ENCODE measurements around the gene CEP170B.

Gene CEP170B

GRCh38 chr14:104868060-104868740 lies 3.1 kb downstream of the CEP170B start:
- DNase-seq = no peak

- no peak for DNase-seq
Observed at GRCh38 chr14:104868811-104869572, 3.9 kb downstream of the CEP170B start.

- DNase-seq = no peak
Observed at GRCh38 chr14:104869669-104870367, 4.8 kb downstream of the CEP170B start.

- no peak for DNase-seq
Observed at GRCh38 chr14:104870368-104871144, 5.5 kb downstream of the CEP170B start.

GRCh38 chr14:104871145-104871655 lies 6.1 kb downstream of the CEP170B start:
- DNase-seq = no peak

- DNase-seq = no peak
Observed at GRCh38 chr14:104871656-104872468, 6.8 kb downstream of the CEP170B start.

GRCh38 chr14:104872469-104873341 lies 7.6 kb downstream of the CEP170B start:
- no peak for DNase-seq

GRCh38 chr14:104873380-104874055 lies 8.4 kb downstream of the CEP170B start:
- no peak for DNase-seq

- DNase-seq = no peak
Observed at GRCh38 chr14:104874110-104874531, 9.1 kb downstream of the CEP170B start.

- no peak for DNase-seq
Observed at GRCh38 chr14:104874571-104875411, 9.7 kb downstream of the CEP170B start.

GRCh38 chr14:104875412-104875751 lies 10.3 kb downstream of the CEP170B start:
- DNase-seq = no peak

GRCh38 chr14:104875811-104876210 lies 10.7 kb downstream of the CEP170B start:
- DNase-seq = no peak

GRCh38 chr14:104876251-104876699 lies 11.2 kb downstream of the CEP170B start:
- no peak for DNase-seq

GRCh38 chr14:104877066-104877805 lies 12.2 kb downstream of the CEP170B start:
- no peak for DNase-seq

GRCh38 chr14:104877806-104878550 lies 12.9 kb downstream of the CEP170B start:
- DNase-seq = no peak

GRCh38 chr14:104878582-104878981 lies 13.5 kb downstream of the CEP170B start:
- DNase-seq = no peak

- DNase-seq = no peak
Observed at GRCh38 chr14:104879201-104879982, 14.3 kb downstream of the CEP170B start.

Data from SHP77 treated with DMSO at 0.1 percent for 48 hours (cell line).